ENCODE results near the gene SURF1.

SURF1 gene

DNA sequence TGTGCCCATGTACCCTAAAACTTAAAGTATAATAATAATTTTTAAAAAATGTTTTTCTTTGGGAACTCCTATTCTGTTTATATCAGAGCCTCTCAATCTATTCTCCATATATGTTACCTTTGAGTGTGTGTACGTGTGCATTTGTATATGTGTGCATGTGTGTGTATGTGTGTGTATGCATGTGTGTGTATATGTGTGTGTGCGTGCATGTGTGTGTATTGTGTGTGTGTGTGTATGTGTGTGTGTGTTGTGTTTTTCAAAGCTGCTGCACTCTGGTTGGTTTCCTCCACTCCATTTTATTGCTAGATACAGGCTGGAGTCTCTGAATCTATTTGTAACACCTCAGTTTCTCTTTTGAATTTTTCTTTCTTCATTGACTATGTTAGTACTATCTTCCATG, 40.3 kb downstream of the SURF1 start:
- DNase-seq, result no peak

GRCh38 chr9:133309608-133310007, 46.7 kb downstream of the SURF1 start:
- DNase-seq, result no peak

GRCh38 chr9:133307301-133307700, 49.0 kb downstream of the SURF1 start:
- no peak for DNase-seq

- DNase-seq, result no peak
Measured at GRCh38 chr9:133306242-133307204, 49.8 kb downstream of the SURF1 start.

DNA sequence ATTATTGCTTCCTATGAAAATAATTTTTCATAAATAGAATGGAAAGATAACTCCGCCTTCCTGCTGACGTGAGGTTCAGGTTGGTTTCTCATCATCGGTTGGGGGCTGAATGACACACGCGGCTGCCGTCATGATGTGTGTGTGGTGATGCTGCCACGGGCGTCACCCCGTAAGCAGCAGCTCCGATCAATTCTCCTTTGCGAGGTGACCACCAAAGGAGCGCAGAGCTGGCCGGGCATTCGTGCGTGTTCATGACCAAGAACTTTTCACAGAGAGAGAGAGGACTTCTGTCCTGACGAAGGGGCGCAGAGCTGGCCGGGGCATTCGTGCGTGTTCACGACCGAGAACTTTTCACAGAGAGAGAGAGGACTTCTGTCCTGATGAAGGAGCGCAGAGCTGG, 50.6 kb downstream of the SURF1 start:
- no peak for DNase-seq

DNA sequence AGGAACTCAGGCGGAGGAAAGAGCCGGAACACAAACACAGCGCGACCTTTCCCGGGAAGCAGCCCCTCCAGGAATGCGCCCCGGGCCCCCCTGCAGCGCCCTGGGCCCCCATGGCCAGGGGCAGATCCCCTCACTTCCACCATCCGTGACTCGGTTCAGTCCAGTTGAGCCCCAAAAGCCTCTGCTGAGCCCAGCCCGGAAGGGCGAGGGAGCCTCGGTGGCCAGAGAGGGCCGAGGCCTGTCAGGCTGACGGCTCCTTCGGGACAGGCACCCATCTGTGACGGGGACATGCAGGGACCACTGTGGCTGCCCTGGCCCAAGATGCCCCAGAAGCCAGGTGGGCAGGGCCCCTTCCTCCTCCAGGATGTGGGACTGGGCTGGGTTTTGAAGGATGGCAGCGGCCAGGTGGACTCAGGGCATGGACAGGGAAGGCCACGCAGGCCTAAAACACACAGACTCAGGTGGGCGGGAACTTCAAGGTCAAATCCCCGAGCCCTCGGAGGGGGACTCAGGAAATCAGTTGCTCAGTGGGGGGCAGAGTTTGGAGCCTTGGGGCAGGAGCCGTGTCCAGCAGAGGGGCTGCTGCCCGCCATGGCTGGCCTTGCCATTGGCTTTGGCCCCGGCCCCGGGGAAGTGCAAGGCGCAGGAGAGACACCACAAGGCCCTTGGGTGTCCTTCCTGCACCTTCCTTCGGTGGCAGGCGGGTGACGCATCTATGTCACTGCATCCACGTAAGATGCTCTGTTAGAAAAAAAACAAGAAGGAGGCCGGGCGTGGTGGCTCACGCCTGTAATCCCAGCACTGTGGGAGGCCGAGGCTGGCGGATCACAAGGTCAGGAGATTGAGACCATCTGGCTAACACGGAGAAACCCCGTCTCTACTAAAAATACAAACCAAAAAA, 51.6 kb downstream of the SURF1 start:
- no peak for DNase-seq

DNA sequence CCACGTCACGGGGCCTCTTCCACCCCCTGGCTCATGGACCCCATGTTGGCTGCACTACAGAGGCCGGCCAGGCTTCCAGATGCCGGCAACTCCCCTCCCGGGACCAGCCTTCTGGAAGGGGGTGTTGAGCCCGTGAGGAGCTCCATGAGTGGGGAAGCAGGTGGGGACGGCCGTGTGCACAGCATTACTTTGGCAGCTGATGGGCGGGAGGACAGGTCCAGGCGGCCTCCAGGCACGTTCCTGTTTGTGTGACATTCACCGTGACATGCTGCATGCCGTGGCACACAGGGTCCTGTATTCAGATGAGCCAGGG, 52.2 kb downstream of the SURF1 start:
- DNase-seq, result no peak

- no peak for DNase-seq
Measured at GRCh38 chr9:133303266-133304157, 52.8 kb downstream of the SURF1 start.

Data from NCI-H1930 (cell line).